ENCODE measurements around the gene TPSB2.

DNA sequence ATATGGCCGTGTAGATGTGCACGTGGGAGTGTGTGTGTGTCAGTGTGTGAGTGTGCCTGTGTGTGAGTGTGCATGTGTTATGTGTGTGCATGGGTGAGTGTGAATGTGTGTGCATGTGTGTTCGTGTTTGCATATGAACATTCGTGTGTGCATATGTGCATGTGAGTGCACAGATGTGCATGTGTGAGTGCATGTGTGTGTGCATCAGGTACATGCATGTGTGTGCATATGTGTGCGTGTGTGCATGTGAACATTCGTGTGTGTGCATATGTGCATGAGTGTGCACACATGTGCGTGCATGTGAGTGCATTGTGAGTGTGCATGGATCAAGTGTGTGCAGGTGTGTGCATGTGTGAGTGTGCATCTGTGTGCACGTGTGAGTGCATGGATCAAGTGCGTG, 8.0 kb upstream of the TPSB2 start:
- TF ChIP-seq RARB (CRISPR knock-in tag; IDR thresholded peaks at IDR 0.05) (no peak), ZFP30 (CRISPR knock-in tag; IDR thresholded peaks at IDR 0.05) (no peak), GLIS3 (CRISPR knock-in tag; IDR thresholded peaks at IDR 0.05) (no peak), SNAI2 (CRISPR knock-in tag; IDR thresholded peaks at IDR 0.05) (no peak), ESRRG (CRISPR knock-in tag; IDR thresholded peaks at IDR 0.05) (no peak)
- TF ChIP-seq, protein P1, sequence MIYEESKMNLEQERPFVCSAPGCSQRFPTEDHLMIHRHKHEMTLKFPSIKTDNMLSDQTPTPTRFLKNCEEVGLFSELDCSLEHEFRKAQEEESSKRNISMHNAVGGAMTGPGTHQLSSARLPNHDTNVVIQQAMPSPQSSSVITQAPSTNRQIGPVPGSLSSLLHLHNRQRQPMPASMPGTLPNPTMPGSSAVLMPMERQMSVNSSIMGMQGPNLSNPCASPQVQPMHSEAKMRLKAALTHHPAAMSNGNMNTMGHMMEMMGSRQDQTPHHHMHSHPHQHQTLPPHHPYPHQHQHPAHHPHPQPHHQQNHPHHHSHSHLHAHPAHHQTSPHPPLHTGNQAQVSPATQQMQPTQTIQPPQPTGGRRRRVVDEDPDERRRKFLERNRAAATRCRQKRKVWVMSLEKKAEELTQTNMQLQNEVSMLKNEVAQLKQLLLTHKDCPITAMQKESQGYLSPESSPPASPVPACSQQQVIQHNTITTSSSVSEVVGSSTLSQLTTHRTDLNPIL (CRISPR knock-in tag; IDR thresholded peaks at IDR 0.05; ENCODE audit: low read depth), result no peak

All from SK-N-SH treated with all-trans-retinoic acid at 6 μM for 48 hours (cell line).